Measurements from ENCODE around the gene NKD2.
"Not testable (repeated sequence)": the region's sequence is repeated elsewhere in the genome, so short reads cannot be mapped to it uniquely, and the experiment has no call there.

NKD2 gene

GRCh38 chr5:1073239-1074102 lies 64.9 kb downstream of the NKD2 start:
- no peak for DNase-seq (ENCODE audit: low read depth in 2 of 2)

DNA sequence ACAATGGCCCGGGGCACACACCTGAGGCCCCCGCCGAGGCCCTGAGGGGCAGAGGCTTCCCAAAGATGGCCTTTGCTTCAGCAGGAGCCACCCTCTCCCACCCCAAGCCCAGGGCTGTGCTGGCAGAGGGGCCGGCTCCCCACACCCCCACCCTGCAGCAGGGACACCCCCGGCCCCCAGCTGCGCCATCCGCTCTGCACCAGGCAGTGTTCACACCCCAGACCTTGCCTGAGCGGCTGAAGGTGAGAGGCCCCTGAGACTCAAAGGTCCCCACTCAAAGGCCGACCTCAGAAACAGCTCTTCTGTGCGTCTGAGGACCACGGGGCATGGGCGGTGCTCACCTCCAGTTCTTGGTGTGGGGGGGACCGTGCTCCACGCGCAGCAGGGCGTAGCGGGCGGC lies 65.6 kb downstream of the NKD2 start:
- no peak for DNase-seq (ENCODE audit: low read depth in 2 of 2)

- no peak for DNase-seq (ENCODE audit: low read depth in 2 of 2)
These were observed 66.4 kb downstream of the NKD2 start for GRCh38 chr5:1074816-1075554.

DNA sequence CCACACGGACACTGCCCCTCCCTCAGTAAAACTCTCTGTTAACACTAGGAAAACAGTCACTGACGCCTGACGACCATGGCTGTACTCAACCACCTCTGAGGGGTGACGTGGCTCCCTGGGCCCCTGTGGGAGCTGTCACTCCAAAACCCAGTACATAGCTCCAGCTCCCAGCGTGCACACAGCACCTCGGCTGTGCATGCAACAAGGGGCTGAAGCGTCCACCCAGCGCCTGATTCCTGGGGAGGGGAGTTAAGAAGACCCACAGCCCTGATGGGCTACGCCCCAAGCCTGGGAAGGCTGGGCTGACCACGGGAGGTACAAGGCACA lies 66.9 kb downstream of the NKD2 start:
- DNase-seq (ENCODE audit: low read depth in 2 of 2): no peak

DNA sequence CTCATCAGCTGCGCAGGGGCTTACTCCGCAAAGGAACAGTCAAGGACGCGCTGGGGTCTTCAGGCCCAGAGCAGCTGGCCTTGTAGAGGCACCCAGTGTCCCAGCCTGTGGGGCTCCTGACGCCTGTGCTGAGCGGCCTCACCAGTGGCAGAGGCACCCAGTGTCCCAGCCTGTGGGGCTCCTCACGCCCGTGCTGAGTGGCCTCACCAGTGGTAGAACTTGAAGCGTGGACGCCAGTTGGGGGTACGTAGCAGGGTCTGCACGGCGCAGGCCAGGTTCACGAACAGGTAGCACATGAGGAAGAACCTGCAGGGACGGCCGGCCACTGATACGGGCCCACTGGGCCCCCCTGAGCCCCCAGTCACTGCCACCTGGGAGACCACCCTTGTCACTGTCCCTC lies 67.3 kb downstream of the NKD2 start:
- no peak for DNase-seq (ENCODE audit: low read depth in 2 of 2)

GRCh38 chr5:1076406-1076805 lies 67.8 kb downstream of the NKD2 start:
- no peak for DNase-seq (ENCODE audit: low read depth in 2 of 2)

DNA sequence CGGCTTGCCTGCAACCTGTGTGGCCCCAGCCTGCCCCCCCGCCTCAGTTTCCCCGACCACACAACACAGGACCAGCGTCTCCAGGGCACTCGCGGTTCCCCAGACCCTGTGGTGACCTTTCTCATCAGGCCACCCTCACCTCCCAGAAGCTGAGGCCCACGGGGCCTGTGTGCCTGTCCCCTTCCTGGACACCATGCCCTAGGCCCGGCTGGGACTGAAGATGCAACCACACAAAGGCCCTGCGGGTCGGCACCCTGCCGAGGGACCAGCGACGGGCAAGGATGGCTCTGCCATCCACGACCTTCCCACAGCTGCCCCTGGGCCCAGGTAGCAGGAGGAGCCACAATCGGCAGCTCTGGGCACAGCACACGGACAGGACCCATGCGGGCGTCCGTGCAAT lies 68.4 kb downstream of the NKD2 start:
- no peak for DNase-seq (ENCODE audit: low read depth in 2 of 2)

- DNase-seq (ENCODE audit: low read depth in 2 of 2): no peak
These were observed 69.0 kb downstream of the NKD2 start for GRCh38 chr5:1077491-1078020.

DNA sequence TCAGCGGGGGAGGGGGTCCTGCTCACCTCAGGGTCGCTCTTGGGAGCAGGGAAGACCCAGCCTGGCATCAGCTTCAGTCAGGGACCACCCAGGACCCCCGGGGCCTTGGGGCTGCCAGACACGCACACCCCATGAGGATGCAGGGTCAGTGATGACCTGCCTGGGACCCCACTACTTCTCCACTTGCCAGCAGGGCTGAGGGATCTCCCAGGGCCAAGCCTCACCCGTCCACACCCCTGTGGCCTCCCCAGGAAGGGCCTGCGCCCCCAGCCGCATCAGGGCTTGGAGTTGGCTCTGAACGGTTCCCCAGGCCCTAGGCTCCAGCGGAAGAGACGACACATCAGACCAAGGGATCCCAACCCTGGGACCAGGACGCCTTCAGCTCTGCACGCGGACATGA lies 69.6 kb downstream of the NKD2 start:
- DNase-seq (ENCODE audit: low read depth in 2 of 2): no peak

GRCh38 chr5:1078851-1079250 lies 70.2 kb downstream of the NKD2 start:
- DNase-seq (ENCODE audit: low read depth in 2 of 2): no peak

DNA sequence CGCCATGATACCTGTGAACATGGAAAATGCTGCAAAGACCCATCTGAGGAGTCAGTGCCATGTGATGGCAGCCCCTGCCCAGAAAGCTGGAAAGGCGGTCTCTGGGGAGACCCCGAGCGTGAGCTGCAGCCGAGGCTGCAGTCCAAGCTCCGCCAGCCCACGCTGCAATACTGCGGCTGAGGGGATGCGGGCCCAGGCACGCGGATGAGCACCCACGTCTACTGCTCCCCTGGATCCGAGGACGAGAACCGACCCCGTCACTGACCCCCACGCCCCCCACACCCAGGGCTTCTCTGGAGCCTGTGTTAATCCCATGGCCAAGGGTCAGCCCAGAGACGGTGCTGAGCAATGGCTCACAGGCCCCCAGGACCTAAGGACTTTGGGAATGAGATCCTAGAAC lies 70.9 kb downstream of the NKD2 start:
- no peak for DNase-seq (ENCODE audit: low read depth in 2 of 2)

- no peak for DNase-seq (ENCODE audit: low read depth in 2 of 2)
These were observed 71.4 kb downstream of the NKD2 start for GRCh38 chr5:1079961-1080360.

DNA sequence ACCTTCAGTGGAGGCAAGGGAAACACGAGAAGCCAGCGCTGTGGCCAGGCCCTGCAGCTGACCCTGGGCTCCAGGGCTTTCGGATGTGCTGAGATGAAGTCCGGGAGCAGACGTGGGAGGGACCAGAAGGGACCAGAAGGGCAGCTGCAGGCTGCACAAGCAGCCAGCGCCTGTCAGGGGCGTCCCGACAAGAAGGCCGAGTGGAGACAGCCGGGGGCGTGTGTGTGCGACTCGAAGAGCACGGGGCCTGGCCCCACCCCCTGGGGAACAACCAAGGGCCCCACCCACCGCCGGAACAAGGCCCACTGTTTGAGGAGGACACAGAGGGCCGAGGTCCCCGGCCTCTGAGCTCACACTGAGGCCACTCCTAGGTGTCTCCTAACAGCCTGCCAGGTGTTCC lies 71.8 kb downstream of the NKD2 start:
- DNase-seq (ENCODE audit: low read depth in 2 of 2): no peak

DNA sequence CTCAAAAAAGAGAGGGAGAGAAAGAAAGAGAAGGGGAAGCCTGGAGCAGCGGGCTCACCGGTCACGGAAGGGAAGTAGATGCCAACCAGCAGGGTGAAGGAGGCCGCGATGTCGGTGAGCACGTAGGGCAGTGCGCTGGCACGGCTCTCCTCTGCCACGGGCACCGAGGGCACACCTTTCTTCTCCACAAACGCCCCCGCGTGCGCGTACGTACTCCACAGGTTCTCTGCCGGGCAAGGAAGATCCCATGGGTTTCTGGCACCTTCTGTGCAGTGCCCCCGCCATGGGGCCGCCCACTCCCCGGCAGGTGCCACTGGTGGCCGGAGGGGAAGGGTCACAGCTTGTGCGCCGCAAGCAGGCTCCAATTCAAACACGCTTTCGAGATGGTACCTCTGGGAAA lies 72.9 kb downstream of the NKD2 start:
- DNase-seq (ENCODE audit: low read depth in 2 of 2): no peak

GRCh38 chr5:1083026-1083425 lies 74.4 kb downstream of the NKD2 start:
- not testable (repeated sequence) for DNase-seq (ENCODE audit: low read depth in 2 of 2)

DNA sequence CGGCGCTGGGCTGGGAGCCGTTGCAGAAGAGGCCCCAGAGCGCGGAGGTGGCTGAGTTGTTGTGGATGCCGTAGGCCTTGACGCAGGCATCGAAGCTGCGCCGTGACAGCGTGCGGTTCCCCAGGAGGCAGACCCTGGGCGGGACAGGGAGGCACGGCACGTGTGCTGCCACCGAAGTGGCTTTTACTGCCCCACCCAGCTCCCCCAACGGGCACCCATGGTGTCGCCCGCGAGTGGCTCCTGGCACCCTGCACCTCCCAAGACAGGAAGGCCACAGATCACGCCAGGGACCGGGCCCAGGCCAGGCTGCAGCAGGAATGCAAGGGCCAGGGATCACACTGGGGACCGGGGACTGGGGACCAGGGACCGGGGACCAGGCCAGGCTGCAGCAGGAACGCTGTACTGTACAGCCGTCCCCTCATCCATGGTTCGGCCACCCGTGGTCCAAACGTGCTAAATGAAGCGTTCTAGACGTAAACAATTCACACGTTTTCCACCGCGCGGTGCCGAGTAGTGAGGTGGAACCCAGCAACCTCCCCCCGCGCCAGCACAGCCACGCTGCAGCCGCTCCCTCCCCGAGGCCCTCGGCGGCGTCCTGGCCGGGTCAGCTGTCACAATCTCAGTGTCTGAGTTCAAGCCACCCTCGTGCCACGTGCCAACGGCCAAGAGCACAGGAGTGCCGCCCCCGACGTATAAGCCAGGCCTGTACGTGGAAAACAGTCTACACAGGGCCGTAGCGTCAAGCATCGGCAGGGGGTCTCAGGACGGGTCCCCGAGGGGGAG lies 75.4 kb downstream of the NKD2 start:
- no peak for DNase-seq (ENCODE audit: low read depth in 2 of 2)

- no peak for DNase-seq (ENCODE audit: low read depth in 2 of 2)
These were observed 76.8 kb downstream of the NKD2 start for GRCh38 chr5:1085391-1085790.

DNA sequence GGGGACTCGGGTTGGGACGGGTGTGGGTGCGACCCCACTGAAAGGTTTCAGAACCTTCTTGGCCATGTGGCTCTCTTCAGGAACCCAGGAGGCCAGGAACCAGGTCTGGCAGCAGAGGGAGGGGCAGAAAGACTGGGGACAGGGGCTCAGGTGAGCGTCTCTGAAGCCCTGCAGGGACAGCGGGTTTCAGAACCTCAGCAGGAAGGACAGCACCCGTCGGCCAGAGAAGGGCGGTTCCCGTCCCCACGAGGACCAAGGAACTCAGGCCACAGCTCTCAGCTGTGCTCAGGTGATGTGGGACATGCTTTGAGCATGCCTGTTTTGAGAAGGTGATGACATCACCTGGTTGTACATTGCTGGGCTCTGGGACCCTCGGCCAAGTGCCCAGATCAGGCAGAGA lies 77.5 kb downstream of the NKD2 start:
- no peak for DNase-seq (ENCODE audit: low read depth in 2 of 2)

GRCh38 chr5:1086871-1087270 lies 78.3 kb downstream of the NKD2 start:
- no peak for DNase-seq (ENCODE audit: low read depth in 2 of 2)

GRCh38 chr5:1087428-1087827 lies 78.8 kb downstream of the NKD2 start:
- DNase-seq (ENCODE audit: low read depth in 2 of 2): no peak

GRCh38 chr5:1088031-1088430 lies 79.4 kb downstream of the NKD2 start:
- no peak for DNase-seq (ENCODE audit: low read depth in 2 of 2)
